GM18526 (cell line): ENCODE results near the gene EXOC6B.

Source experiments
- POLR2A ChIP-seq: IDR thresholded peaks from 3 replicates; pipeline ENCODE4 v1.6.1; 2011; ENCODE audit not compliant: insufficient read length; ENCODE audit errors: extremely low read depth

EXOC6B gene

DNA sequence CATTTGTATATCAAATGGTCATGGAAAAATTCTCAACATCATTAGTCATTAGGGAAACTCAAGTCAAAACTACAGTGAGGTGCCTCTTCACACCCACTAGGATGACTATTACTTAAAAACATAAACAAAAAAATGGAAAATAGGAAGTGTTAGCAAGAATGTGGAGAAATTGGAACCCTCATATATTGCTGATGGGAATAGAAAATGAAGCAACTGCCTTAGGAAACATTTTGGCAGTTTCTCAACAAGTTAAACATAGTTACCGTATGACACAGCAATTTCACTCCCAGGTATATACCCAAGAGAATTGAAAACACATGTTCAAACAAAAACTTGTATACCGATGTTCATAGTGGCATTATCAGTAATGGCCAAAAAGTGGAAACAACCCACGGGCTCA is 660.0 kb downstream of the EXOC6B start:
- no peak for TF ChIP-seq POLR2A

DNA sequence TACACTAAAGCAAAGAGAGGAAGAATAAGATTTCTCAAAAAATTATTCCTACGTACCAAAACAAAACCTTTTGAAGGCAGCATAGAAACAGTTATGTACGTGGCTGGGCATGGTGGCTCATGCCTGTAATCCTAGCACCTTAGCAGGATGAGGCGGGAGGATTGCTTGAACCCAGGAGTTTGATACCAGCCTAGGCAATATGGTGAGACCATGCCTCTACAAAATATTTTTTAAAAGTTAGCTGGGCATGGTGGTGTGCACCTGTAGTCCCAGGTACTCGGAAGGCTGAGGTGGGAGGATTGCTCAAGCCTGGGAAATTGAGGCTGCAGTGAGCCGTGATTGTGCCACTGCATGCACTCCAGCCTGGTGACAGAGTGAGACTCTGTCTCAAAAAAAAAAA is 663.3 kb downstream of the EXOC6B start:
- no peak for TF ChIP-seq POLR2A

DNA sequence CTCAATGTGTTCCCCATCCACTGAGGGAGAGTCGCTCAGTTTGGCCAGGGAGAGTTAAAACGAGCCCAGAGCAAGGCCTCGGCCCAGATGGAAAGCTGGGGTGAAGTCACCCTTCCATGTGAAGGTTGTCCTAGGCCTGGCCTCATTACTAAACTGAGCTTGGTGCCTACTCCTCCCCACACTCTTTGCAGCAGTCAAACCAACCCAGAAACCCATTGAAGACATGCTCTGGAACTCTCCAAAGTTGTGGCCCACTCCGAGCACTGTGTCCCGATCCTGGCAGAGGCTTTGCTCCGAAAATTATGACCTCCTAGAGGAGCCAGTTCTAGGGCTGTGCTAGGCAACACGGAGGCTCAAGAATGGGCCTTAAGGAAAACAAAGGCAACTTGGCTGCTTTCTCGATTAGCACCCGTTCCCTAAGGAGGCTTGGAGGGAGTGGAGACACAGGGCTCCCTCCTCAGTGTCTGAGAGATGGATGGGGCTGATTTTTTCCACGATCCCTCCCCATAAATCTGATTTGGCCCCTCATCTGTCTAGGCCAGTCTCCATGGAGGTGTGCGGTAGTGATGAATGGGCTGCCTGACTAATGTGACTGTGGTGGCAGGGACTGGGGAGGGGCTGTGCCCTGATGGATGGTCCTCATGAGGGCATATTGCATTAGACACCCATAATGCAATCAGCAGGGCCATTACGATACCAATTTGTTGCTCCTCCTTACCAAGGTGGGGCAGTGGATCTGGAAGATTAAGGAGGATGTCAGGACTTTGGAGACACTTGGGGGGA is 666.4 kb downstream of the EXOC6B start:
- no peak for TF ChIP-seq POLR2A

DNA sequence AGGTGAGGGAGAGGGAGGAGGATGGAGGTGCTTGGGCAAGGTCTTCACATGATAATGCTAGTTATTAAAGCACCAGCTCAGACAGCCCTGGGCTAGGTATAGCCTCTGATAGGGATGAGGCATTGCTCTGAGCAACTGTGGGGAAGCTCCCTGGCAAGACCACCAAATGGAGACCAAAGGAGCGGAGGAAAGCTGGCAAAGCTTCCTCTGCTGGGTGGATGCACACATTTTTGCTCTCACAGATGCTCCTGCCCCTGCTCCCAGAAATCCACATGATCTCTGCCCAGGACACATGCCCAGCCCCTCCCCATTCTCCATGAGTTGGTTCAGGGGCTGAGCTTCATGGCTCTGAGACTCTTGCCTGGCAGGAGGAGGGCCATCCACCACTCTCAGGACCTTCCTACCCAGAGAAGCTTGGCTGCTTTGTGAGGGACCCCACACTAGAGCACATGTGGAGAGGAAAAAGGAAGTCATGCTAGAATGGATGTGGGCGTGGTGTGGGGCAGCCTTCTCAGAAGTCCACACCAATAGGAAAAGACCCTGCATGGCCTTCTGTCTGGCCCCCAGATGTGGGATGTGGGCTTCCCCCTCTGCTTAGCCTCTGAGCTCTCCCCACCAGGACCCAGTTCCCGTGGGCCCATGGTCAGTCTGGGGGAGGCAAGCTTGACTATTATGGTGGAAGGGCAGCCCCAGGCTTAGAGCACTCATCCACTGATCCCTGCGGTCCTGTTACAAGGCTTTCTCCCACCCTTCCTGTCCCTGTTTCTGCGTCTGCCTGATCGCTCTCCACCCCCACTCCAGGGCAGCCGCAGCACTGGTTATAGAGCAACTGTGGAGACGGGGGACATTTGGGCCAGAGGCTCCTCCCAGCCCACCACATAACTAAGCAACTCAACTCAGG is 667.7 kb downstream of the EXOC6B start:
- no peak for TF ChIP-seq POLR2A

DNA sequence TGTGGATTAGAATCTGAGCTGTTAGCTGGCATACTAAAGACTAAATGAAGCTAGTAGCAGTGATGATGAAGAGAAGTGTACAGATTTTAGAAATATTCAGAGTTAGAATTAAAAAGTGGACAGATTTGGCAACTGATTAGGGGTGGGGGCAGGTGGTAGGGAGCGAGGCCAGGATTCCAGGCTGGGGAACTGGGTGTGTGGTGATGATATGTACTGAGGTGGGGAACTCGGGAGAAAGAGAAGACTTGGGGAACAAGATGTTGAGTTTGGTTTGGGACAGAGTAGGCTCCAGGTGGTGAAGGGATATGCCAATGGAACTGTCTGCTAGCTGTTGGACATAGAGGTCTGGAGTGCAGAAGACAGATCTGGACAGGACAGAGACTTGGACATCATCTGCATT is 669.0 kb downstream of the EXOC6B start:
- no peak for TF ChIP-seq POLR2A

DNA sequence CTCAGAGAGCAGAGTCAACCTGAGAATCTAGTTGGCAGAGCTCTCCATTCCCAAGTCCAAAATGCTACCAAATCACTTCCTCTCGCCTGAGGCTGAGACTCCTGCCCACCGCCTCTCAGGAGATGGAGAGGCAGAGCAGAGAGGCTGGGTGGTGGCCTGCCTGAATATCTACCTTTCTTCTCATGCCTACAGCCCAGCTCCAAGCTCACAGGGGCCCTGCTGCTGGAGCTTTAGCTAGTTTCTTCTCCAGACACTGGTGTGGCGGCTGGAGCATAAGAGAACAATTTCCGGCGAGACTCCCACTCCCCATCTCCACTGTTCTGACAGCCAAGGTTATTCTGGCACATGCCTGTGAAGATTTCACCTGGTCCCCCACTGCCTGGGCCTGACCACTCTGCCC is 670.1 kb downstream of the EXOC6B start:
- TF ChIP-seq POLR2A = no peak

DNA sequence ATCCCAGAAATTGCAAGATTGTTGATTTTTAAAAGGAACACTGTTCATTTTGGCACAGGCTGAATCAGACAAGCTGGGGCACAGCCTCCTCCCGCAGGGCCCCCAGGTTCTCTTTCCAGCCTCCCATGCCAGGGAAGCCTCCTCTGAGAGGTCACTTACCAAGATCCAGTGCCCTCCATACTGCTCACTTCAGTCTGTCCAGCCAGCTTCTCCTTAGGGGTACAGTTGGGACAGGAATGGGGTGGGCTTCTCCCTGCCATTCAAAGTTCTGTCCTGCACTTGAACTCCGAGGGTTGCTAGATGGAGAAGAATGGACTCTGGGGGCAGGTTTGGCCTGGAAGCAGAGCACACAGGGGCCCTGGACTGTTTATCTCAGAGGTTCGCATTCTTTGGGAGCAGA is 670.7 kb downstream of the EXOC6B start:
- TF ChIP-seq POLR2A = no peak

DNA sequence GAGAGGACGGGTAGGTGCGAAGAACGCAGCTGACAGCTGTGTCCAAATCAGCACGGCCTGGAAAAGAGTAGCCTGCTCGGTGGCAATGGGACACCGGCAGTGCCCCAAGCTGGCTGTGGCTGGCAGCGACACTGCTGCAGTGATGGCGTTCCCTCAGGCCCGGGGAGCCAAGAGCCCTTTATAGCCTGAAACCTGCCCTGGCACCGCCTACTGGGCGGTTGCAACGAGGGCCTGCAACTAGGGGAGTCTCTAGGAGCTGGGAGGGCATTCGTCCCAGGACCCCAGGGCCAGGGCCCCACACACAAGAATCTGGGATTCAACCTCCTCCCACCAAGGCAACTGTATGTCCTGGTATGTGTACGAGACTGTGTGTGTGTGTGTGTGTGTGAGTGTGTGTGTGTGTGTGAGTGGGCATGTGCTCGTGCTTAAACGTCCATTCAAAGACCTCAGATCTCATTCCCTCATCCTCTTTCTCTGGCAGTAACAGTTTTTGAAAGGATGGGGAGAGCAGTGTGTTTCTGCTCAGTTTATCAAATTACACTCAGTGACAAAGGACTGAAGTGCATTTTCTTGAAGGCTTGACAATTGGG is 671.4 kb downstream of the EXOC6B start:
- TF ChIP-seq POLR2A = no peak

DNA sequence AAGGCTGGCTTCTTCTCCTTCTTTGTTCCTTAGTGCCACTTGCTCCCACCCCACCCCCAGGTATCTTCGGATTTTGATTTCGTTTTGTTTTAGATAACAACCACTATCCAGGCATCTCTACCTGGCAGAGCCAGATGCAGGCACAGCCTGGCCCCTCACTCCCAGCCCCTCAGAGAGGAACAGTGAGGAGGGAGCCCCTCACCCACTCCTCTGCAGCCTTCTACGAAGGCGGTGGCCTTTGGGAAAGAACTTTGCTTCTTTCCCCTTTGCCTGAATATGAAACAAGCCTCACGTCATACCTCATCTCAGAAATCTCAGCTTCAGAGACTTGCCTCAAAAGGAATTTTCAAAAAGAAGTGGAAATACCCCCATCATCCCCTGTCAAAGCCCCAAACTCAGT is 671.9 kb downstream of the EXOC6B start:
- TF ChIP-seq POLR2A = no peak

DNA sequence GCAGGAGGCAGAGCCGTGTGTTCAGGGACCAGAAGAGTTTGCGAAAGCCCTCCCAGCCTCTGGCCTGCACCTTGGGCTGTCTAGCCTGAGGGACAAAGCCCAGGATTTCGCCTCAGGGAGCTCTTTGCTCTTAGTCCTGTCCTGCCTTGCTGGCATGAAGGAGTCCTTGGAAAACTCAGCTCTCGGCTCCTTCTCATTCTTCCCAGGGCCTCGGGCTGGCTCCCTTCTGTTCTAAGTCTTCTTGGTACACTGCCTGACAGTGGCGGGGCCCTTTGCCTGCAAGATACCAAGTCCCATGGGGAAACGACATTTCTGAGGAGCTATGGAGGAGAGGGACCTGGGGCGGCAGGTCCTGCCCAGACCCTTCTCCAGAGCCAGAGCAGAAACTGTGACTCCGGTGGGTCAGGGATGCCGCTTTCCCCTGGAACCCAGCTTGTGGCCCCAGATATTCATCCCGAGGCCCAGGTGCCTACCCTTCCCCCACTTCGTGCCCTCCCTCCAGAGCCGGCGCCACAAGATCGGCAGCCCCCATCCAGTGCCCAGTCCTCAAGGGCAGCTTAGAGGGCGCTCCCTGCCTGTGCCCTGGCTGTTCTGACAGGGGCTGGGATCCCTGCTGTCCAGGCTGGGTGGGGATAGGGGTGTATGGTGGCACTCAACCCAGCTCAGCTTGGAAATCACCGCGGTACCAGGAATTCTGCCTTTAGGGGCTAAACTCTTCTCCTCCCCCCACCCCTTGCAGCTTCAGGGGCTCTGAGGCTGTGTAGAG is 672.6 kb downstream of the EXOC6B start:
- TF ChIP-seq POLR2A = no peak

DNA sequence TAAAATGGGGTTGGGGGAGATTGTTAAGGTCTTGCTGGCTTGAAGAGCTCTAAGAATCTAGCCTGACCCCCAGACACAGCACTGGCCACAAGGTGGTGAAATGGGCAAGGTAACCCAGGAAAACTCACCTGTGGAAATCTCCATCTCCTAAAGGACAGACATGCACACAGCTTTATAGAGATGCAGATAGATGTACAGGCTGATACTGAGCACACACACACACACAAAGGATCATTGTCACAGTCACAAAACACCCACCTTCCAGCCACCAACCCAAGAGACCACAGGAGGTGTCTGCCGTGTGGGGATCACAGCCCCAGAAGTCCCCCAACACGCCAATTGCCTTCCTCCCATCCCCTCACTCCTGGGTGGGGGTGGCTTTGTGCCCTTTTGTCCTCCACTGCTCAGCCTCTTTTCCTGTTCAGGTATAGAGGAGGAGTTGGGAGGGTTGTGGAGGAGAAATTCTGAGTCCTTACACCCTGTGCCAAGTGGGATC is 674.9 kb downstream of the EXOC6B start:
- TF ChIP-seq POLR2A = no peak

DNA sequence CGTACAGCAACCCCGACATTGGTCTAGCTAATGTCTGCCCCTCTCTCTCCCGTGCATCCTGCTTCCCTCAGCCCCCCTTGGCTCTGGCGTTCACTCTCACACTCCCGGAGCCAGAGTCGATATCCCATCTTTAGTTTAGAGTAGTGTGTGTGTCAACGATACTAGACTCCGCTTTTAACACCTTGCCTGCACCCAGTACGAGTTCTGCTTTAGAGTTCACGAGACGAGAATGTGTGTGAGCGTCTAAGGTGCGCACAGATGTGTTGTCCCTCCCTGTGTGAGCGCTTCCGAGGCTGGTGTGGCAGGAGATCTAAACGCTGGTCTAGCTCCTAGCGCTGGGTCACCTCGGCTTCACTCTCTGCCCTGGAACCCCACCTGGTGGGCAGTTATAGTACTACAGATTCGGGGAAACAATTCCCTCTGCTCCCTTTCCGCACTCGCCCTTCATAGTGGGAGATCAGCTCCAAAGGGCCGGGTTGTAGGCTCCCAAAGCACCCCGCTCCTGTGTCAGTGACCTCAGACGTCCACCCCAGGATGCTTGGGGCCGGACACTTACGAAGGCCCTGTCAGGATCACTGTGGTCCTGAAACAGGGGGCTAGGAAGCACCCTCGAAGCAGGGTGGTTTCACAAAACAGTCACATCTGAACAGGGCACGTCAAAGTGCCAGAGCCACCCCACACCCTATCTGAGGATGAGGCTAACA is 675.5 kb downstream of the EXOC6B start:
- TF ChIP-seq POLR2A = no peak

DNA sequence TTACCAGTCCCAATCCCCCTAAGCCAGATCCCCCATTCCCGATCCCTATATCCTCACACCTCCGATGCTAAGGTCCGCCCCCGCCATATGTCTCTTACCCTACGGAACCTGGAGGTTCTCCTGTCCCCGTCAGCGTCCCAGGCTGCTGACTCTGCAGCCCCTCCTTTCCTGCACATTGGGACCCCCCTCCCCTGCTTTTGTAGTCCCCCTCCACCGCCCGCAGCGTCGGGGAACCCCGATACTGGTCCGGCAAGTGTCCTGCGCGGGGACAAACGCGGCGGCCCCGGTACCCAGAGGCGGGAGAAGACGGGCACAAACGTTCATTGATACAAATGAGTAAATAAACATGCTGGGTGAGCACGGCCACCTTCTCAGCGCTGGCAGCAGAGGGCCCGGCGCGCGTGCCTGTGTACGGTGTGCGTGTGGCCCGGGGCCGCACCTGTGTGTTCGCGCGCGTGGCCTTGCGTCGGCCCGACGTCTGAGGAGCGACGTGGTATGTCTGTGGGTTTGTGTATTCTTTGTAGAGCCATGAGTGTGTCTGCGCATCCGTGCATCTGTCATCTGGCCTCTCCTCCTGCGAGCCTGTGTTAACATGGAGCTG is 676.2 kb downstream of the EXOC6B start:
- no peak for TF ChIP-seq POLR2A
